ENCODE data around the gene RCAN1.

- TF ChIP-seq CTCF (conservative IDR thresholded peaks at IDR 0.05; ENCODE audit: low read length) (no peak), EZH2phosphoT487 (IDR thresholded peaks at IDR 0.05; ENCODE audit: borderline replicate concordance, low read depth, low read length) (no peak)
Measured at GRCh38 chr21:34511787-34512455, 103.0 kb downstream of the RCAN1 start, which contains the start of gene KCNE1.

Measured in OCI-LY7 (cell line).